ENCODE results near the gene PSTPIP2.

DNA sequence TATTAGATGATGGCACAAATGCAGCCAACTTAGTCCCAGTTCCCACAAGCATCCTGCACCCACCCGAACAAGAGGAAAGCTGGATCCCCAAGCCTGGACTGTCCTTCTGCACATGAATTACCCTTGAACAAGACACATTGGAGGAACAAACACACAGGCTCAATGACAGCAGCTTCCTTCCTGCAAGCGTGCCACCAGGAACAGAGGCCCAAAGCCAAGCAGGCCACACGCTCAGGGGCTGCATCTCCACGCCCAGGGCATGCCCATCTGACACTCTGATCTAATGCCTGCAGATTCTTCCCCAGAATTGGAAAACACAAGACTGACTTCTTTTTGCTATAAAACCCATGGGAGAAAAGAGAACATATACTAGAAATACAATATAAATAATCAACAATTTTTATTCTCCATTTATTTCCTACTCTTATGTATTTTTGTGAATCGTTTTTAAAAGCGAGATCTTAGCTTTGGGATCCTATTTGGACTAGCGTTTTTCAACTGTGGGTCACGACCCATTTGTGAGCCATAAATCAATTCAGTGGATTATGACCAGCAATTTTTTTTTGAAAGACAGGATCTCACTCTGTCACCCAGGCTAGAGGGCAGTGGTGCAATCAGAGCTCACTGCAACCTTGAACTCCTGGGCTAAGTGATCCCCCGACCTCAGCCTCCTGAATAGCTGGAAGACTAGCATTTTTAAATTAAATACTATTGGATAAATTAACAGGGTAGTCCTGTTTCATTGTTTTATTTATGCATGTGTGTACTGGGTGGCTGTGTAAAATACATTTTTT is 34.4 kb downstream of the PSTPIP2 start:
- TF ChIP-seq, protein P1, sequence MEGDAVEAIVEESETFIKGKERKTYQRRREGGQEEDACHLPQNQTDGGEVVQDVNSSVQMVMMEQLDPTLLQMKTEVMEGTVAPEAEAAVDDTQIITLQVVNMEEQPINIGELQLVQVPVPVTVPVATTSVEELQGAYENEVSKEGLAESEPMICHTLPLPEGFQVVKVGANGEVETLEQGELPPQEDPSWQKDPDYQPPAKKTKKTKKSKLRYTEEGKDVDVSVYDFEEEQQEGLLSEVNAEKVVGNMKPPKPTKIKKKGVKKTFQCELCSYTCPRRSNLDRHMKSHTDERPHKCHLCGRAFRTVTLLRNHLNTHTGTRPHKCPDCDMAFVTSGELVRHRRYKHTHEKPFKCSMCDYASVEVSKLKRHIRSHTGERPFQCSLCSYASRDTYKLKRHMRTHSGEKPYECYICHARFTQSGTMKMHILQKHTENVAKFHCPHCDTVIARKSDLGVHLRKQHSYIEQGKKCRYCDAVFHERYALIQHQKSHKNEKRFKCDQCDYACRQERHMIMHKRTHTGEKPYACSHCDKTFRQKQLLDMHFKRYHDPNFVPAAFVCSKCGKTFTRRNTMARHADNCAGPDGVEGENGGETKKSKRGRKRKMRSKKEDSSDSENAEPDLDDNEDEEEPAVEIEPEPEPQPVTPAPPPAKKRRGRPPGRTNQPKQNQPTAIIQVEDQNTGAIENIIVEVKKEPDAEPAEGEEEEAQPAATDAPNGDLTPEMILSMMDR (IDR thresholded peaks at IDR 0.05), result no peak
- no peak for TF ChIP-seq POLR2A (IDR thresholded peaks at IDR 0.05)
